Erythroblast (primary cell): Measurements from ENCODE around the gene AMOTL2.

ENCODE experiments used
- DNase-seq, 2 experiments: peaks; one replicate each; lab custom pipeline; 2025; lab: John Stamatoyannopoulos, UW
- GATA1 ChIP-seq: IDR thresholded peaks from 2 replicates; pipeline ENCODE4 v1.6.1; 2011; ENCODE audit warnings: low read depth, mild to moderate bottlenecking, control low read depth, low read length, moderate library complexity
- POLR2A ChIP-seq: IDR thresholded peaks from 2 replicates; pipeline ENCODE4 v1.6.1; 2011; ENCODE audit warnings: mild to moderate bottlenecking, low read length

The AMOTL2 gene

DNA sequence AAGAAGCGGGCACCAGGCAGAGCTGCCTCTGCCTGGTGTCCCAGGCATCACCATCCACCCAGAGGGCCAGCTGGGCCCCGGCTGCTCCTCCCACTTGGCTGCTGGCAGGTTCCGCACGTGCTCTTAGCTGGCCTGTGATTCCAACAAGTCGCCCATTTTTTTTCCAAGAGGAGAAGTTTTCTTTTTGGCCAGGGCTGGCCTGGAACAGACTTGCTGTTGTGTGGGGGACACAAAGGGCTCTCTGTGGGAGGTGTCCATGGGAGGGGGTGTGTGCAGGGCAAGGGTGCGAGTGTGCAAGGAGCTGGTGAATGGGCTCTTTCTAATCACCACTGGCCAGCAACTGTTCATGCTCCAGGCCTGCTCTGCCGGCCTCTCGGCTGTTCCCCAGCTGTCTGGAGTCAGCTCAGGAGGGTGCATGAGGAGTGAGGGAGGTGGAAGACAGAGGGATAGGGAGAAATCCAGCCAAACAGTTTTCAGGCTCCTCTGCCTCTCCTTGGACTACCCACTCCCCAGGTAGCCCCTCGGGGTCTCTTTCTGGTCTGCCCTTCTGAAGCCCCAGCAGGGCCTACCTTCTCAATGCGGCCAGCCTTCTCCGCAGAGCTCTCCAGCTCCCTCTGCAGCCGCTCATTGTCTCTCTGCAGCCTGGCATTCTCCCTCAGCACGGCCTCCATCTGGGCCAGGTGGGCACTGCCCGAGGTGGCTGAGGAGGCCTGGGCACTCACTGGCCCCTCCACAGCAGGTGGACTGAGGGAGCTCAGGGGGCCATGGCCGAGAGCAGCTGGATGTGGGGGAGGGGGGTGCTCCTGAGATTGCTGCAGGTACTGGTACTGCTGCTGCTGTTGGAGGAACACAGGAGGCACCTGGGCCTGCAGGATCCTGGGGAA is 7.1 kb downstream of the AMOTL2 start:
- no peak for TF ChIP-seq GATA1
- TF ChIP-seq POLR2A = no peak
- no peak for DNase-seq

DNA sequence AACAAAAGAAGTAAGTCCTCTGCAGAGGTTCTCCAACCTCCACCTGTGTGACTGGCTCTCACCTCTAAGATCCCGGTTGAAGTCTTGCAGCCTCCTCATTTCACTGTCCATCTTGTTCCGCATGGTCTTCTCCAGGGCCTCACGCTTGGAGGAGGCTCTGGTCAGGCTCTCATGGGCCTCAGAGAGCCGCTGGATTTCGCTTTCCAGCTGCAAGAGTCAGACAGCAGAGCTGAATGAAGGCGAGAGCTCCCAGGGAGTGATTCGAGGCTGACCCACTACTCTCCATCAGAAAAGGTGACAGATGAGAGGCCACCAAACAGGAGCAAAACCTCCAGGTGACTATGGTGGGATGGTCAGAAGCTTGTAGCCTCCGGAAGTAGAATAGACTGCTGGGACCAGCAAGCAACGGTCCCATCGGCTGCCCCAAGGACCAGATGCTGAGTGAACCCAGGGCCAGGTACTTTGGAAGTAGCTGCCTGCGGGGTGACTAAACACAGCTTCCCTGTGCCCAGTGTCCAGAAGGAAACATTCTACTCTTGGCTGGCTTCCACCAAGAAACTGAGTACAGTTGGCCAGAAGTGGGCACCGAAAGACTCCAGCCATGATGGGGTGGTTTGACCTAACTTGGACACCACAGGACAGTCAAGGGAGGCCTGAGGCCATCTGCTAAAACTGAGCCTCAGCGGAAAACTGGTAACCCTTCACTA is 7.9 kb downstream of the AMOTL2 start:
- TF ChIP-seq GATA1 = no peak
- TF ChIP-seq POLR2A = no peak
- DNase-seq = no peak

DNA sequence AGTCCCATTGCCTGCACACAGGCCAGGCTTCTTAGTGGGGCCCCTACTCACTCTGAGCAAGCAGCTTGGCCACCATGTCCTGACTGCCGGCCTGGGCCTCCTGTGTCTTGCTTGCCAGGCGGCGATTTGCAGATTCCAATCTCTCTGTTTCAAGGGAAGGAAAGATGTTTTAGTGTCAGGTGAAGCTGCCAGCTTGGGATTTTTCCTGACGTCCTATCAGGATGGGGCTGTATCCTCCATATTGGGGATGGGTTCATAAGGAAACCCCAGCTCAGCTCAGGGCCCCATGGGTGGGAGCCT is 8.5 kb downstream of the AMOTL2 start:
- no peak for DNase-seq
- TF ChIP-seq GATA1 (no peak), POLR2A (no peak)

DNA sequence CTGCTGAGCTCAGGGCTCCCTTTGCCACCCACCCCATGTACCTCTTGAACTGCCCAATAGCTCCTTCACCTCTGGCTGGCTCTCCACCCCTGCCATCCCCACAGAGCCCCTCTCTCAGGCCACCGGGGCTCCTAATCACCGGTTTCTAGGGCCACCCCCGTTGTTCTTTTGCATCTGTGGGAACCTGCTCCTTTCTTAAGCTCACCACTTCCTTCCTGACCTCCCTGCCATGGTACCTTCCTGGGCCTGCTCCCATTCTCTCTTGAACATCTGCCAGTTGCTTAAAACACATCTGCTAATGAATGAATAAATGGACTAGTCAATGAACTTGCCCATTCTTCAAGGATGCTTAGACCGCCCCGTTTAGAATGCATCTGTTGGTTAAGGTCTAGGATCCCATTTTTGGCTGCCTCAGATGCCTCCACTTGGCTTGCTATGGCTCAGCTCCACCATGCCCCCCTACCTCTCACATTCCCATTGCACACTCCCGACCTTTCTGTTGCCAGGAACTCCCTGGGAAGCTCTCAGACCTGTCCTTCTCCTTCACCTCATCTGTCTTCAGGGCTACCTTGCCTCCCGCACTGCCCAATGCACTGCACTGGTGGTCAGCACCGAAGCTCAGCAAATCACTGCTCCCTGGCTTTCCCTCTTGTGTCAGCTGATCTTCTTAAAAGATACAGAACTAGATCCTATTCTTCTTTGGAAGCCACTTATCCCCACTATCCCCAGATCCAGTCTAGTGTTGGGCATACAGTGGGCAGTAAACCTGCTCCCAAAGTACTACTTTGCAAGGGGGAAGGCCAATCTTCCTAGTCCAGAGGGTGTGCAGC is 9.1 kb downstream of the AMOTL2 start:
- no peak for DNase-seq
- TF ChIP-seq POLR2A (no peak), GATA1 (no peak)

DNA sequence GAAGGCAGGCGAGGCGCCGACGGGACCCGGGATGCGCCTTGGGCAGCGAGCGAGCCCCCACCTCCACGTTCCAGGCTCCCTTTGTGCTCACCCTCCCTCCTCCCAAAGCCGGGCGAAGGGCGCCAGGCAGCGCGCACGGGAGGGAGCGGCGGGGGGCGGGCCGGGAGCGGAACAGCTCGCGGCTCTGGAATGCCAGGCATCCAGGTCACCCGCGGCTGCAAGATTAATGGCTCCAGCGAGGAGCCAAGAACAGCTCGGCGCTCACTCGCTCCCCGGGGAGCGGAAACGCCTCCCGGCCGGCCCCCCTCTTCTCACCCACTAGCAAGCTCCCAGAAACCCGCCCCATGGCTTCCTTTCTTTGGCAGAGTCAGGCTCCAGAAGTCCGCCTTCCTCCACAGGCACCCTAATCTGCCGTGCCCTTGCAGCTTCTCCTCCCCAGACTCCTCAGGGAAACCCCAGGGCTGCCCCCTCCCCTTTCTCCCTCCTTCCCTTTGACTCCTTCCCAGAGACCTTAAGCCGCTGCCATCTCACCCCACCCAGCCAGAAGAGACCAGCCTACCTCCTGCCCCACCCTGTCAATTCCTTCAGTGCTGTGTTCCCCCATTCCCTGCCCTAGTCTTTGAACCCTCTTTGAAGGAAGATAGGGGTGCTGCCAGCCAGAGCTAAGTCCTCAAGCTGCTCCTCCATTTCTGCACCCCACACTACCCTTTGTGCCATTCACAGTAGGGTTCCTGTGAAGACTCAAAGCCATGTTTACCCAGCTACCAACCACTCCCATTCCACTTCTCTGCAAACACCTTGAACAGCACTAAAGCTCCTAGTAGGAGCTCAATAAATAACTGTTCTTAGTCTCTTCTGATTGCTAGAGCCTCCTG is 9.9 kb downstream of the AMOTL2 start:
- no peak for DNase-seq
- TF ChIP-seq POLR2A (no peak), GATA1 (no peak)

DNA sequence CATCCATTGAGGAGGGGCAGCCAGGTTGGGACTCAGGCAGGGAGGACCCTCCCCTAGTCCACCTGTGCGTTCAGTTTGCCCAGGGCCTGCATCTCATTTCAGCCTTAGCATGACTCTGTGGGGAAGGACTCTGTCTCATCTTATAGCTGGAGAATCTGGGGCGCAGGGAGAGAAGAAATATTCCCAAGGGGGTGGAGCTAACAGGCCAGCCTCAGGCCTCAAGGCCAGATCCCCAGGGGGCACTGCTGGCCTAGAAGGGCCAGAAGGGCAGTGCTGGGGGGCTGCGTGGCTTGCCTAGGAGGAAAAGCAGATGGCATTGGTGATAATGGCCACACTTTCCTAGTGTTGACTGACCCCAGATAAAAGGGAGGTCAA is 10.9 kb downstream of the AMOTL2 start:
- peak in 1 of 2 experiments; percentile 8 for DNase-seq
- no peak for TF ChIP-seq GATA1
- TF ChIP-seq POLR2A = no peak

DNA sequence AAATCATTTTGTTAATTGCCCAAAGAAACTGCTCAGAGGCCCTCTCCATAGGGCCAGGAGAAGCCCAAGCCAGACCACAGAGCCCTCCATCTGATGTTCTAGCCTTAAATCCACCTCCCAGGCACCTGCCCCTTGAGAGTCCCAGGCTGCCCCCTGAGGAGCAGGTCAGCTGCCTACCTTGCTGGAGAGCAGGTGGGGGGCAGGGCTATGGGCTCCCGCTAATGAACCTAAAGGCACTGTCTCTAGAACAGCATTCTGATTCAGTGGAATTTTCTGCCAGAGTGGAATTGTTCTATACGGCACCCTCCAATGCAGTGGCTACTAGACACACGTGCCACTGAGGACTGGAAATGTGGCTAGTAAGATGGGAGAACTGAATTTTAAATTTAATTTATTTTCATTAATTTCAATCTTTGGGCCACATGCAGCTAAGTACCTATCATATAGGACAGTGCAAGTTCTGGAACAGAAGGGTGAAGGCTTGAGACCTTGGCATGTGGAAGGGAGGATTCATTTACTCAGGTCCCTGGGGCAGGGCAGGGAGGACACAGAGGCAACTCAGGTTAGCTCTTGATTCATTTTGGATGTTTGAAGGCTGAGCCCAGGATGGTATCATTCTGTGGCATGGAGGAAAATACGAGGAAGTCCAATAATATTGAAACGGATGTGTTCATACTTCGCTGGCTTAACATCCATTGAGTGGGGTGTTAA is 11.4 kb downstream of the AMOTL2 start:
- DNase-seq = no peak
- TF ChIP-seq GATA1 (no peak), POLR2A (no peak)

DNA sequence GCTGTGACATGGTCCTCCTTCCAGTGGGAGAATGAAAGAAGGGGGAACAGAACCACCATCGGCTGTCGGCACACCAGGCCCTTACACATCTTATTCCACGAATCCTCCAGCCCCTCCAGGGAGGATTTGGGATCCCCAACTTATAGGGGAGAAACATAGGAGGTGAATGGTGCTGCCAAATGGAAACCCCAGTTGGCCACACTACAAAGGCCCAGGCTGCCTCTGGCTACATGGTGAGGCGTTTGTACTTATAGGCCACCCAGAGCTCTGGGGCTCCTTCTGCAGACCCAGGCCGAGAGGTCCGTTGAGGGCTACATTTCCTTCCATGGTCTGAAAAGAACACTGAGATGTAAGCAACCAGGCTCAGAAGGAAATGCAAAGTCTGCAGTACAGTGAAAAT is 12.0 kb downstream of the AMOTL2 start:
- DNase-seq = no peak
- TF ChIP-seq POLR2A = no peak
- TF ChIP-seq GATA1 = no peak

DNA sequence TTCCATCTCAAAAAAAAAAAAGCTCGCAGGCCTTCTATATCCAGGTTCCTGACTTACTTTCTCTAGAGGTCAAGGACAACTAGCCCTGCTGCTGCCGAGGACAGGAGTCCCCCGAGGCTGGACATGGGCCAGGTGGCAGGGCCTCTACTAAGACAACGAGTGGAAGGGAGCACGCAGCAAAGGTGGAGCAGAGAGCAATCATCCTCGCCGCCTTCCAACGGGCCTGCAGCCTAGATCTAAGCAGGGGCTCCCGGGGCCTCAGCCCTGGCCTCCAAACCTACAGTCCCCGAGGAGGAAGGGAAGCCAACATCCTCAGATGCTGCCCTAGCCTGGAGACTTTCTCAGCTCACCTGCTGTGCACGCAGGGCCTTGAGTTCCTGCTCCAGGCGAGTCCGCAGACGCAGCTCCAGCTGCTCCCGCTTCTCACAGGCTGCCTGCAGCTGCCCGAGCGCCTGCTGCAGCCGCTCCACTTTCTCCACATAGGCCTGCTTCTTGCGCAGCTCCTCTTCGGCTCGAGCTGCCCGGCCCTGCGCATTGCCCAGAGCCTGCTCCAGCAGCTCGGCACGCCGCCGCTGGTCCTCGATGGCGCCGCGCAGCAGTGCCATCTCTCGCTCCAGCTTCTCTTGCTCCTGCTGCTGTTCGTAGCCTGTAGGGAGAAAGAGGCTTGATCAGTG is 12.9 kb downstream of the AMOTL2 start:
- DNase-seq = no peak
- no peak for TF ChIP-seq GATA1
- no peak for TF ChIP-seq POLR2A

DNA sequence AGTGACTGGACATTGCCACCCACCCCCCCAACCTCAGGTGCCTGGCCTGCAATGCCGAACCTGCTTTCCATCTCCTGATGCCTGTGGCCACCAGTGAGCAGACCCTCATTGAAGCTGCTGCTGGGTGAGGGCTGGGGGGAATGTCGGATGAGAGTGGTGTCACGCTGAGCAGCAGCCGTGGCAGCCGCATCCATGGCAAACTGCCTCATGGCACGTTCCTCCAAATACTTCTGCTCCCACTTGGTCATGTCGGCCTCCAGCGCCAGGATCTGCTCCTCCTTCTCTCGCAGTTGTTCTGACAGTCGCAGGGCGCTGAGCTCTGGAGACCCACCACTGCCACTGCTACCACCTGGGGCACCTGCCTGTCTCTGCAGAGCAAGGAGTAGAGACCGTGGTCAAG is 14.2 kb downstream of the AMOTL2 start:
- TF ChIP-seq POLR2A (no peak), GATA1 (no peak)
- no peak for DNase-seq

DNA sequence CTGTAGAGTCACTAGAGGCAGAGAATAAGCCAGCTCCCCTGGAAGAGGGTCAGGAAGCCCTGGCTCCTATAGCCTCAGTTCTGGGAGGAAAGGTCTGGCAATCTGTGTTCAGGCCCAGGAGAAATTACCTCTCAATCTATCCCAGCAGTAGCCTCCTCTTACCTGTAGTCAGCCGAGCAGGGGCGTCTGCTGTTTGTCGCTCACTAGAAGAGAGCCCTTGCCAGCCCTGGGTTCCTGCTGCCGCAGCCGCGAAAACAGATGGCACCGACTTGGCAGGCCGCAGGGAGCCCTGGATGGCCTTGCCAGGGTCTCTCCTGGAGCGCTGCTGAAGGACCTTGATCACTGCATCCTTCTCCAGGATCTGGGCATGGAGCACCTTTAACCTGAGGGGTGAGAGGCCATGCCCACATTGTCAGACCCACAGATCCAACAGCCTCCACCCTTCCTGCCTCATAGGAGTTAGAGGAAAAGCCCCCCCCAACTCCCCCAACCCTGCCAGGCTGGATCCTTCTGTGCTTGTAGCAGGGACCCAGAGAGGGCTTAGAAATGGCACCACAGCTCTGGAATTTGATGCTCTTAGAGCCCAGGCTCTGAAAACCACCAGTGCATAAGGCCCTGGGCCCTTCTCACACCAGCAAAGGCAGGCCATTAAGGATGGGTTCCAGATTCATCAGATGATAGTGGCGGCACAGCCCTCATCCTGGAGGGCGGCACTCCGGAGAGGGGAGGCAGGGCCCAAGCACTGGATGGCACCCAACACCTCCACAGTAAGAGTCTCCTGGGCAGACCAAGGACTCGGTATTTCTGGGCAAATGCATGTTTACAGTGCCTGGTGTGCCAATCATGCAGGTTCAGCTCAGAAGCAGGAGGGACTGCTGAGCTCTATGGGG is 14.9 kb downstream of the AMOTL2 start:
- no peak for TF ChIP-seq GATA1
- no peak for TF ChIP-seq POLR2A
- no peak for DNase-seq
